Ishikawa (cell line): Measurements from ENCODE around the gene PRCD.

Experiments
- CEBPB ChIP-seq: IDR thresholded peaks from 2 replicates; pipeline ENCODE4 v1.6.1; 2012
- CREB1 ChIP-seq: IDR thresholded peaks from 2 replicates; pipeline ENCODE4 v1.6.1; 2012; ENCODE audit warnings: low read depth
- EGR1 ChIP-seq: IDR thresholded peaks from 2 replicates; pipeline ENCODE4 v1.6.1; 2012
- EP300 ChIP-seq: IDR thresholded peaks from 2 replicates; pipeline ENCODE4 v1.6.1; 2012; ENCODE audit warnings: borderline replicate concordance
- FOXM1 ChIP-seq: IDR thresholded peaks from 2 replicates; pipeline ENCODE4 v1.6.1; 2012; ENCODE audit warnings: low read depth, borderline replicate concordance
- NFIC ChIP-seq: IDR thresholded peaks from 2 replicates; pipeline ENCODE4 v1.6.1; 2012
- RAD21 ChIP-seq: IDR thresholded peaks from 2 replicates; pipeline ENCODE4 v1.6.1; 2012; ENCODE audit warnings: low read depth
- TAF1 ChIP-seq: IDR thresholded peaks from 2 replicates; pipeline ENCODE4 v1.6.1; 2012; ENCODE audit warnings: low read depth, mild to moderate bottlenecking
- TCF12 ChIP-seq: IDR thresholded peaks from 2 replicates; pipeline ENCODE4 v1.6.1; 2012; ENCODE audit warnings: low read depth
- TEAD4 ChIP-seq: IDR thresholded peaks from 2 replicates; pipeline ENCODE4 v1.6.1; 2012
- YY1 ChIP-seq: IDR thresholded peaks from 2 replicates; pipeline ENCODE4 v1.6.1; 2012; ENCODE audit warnings: low read depth
- ZBTB7A ChIP-seq: IDR thresholded peaks from 2 replicates; pipeline ENCODE4 v1.6.1; 2012; ENCODE audit warnings: low read depth
- TF ChIP-seq, protein P1 (sequence below): IDR thresholded peaks from 2 replicates; pipeline ENCODE4 v1.6.1; 2012
- TF ChIP-seq, protein P2 (sequence below): IDR thresholded peaks from 2 replicates; pipeline ENCODE4 v1.6.1; 2012; ENCODE audit warnings: low read depth, mild to moderate bottlenecking
- TF ChIP-seq, protein P3 (sequence below): IDR thresholded peaks from 2 replicates; pipeline ENCODE4 v1.6.1; 2012

Gene PRCD

DNA sequence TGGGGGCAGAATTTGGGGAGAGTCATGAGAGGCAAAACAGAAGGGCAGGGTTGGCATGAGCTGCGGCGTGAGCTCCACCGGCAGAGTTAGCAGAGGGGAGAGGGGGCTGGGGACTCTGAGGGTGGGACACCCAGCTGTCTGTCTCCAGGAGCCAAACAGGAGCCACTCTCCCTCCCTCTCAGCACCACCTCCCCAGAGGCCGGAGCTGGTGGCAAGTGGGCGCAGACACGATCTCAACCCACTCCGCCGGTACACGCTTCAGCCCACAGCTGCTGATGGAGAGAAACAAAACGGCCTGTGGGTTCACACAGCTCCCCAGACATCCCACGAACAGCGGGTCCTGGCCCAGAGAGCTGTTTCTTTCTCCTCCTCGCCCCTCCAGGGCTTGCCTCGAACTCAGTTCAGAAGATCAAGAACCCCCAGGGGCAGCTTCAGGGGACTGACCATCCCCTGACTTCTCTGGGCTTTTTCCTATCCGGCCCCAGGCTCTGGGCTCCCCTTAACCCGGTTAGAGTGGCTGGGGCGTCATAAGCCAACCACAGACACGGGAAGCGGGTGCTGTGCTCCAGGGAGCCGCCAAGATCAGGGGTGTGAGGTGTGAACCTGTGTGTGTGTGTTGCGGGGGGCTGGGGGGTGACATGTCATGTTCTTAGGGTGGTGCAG is 46.2 kb upstream of the PRCD start:
- TF ChIP-seq, protein P1, sequence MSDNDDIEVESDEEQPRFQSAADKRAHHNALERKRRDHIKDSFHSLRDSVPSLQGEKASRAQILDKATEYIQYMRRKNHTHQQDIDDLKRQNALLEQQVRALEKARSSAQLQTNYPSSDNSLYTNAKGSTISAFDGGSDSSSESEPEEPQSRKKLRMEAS: no peak
- TF ChIP-seq NFIC (no peak), YY1 (no peak), ZBTB7A (no peak), FOXM1 (no peak), RAD21 (no peak), CEBPB (no peak), EGR1 (no peak), TEAD4 (no peak), EP300 (no peak), TCF12 (no peak), CREB1 (no peak), TAF1 (no peak)
- TF ChIP-seq, protein P2, sequence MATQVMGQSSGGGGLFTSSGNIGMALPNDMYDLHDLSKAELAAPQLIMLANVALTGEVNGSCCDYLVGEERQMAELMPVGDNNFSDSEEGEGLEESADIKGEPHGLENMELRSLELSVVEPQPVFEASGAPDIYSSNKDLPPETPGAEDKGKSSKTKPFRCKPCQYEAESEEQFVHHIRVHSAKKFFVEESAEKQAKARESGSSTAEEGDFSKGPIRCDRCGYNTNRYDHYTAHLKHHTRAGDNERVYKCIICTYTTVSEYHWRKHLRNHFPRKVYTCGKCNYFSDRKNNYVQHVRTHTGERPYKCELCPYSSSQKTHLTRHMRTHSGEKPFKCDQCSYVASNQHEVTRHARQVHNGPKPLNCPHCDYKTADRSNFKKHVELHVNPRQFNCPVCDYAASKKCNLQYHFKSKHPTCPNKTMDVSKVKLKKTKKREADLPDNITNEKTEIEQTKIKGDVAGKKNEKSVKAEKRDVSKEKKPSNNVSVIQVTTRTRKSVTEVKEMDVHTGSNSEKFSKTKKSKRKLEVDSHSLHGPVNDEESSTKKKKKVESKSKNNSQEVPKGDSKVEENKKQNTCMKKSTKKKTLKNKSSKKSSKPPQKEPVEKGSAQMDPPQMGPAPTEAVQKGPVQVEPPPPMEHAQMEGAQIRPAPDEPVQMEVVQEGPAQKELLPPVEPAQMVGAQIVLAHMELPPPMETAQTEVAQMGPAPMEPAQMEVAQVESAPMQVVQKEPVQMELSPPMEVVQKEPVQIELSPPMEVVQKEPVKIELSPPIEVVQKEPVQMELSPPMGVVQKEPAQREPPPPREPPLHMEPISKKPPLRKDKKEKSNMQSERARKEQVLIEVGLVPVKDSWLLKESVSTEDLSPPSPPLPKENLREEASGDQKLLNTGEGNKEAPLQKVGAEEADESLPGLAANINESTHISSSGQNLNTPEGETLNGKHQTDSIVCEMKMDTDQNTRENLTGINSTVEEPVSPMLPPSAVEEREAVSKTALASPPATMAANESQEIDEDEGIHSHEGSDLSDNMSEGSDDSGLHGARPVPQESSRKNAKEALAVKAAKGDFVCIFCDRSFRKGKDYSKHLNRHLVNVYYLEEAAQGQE: no peak
- TF ChIP-seq, protein P3, sequence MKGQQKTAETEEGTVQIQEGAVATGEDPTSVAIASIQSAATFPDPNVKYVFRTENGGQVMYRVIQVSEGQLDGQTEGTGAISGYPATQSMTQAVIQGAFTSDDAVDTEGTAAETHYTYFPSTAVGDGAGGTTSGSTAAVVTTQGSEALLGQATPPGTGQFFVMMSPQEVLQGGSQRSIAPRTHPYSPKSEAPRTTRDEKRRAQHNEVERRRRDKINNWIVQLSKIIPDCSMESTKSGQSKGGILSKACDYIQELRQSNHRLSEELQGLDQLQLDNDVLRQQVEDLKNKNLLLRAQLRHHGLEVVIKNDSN: no peak

DNA sequence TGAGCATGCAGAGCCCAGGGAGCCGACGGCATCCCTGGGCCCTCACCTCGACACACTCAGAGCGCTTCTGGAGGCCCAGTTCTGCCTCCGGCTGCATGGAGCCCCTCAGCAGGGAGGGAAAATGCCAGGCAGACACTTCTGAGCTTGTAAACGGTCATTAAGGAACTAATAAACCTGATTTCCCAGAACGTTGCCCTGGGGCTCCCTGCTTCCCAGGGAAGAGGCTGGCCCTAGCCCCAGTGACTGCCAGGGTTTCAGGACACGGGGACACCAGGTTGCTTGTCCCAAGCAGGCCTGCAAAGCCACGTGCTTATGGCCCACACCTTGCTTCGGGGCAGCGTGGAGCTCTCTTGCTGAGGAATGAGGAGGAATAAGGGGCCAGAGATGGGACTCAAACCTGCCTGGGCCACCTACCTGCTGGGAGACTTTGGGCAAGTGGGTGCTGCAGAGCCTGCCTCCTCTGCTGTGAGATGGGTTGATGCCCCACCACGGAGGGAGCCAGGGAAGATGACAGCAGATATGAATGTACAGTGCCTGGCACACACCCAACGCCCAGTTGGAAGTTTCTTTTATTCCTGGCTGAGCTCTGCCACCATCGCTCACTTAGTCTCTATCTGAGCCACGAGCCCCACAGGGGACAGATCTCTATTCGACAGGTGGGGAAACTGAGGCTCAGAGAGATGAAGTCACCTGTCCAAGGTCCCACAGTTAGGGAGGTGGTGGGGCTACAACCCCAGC is 44.0 kb upstream of the PRCD start:
- no peak for TF ChIP-seq CREB1
- no peak for TF ChIP-seq TEAD4
- no peak for TF ChIP-seq ZBTB7A
- TF ChIP-seq TAF1: no peak

DNA sequence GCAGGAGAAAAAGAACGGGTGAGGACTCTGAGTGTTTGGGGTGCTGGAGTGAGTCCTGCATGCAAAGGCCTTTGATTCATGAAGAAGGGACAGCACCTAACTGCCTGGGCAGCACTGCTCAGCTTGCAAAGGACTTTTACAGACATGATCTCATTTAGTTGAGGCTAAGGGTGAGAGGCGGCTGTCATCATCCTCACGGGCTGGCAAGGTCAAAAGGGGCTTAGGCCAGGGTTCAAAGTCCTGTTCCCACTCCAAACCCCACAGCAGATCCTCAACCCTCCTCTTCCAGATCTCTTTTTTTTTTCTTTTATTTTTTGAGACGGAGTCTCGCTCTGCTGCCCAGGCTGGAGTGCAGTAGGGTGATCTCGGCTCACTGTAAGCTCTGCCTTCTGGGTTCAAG is 43.4 kb upstream of the PRCD start:
- TF ChIP-seq EGR1: no peak
- no peak for TF ChIP-seq TAF1
- TF ChIP-seq, protein P2: no peak
- TF ChIP-seq, protein P1: no peak
- TF ChIP-seq CREB1: no peak
- TF ChIP-seq NFIC: no peak
- no peak for TF ChIP-seq CEBPB
- TF ChIP-seq, protein P3: no peak
- no peak for TF ChIP-seq FOXM1
- no peak for TF ChIP-seq TEAD4
- TF ChIP-seq RAD21: no peak
- TF ChIP-seq YY1: no peak
- no peak for TF ChIP-seq ZBTB7A
- no peak for TF ChIP-seq EP300
- TF ChIP-seq TCF12: no peak

DNA sequence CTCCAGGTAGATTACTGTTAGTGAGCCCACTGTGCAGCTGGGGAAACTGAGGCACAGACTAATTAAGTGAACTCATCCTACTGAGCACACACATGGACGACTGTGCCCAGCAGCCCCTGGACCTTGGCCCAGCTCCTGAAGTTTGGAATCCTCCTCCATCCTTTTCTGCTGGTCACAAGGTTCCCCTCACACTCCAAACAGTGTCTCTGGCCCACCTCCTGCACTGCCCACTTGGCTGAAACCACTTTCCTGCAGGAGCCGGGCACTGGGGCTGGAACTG is 42.2 kb upstream of the PRCD start:
- TF ChIP-seq TCF12 (no peak), CREB1 (no peak), ZBTB7A (no peak), CEBPB (no peak)
- TF ChIP-seq, protein P2: no peak
